Caco-2 (cell line): ENCODE results near the gene KIF6. TPM values are rescaled to one million over a fixed set of nuclear protein-coding genes. Genes with fewer than 3 reads are reported as not detected.

ENCODE experiments used
- BruUV-seq: library from RNA; stranded (reverse); fragments of 400-500 nt; replicated peaks from 2 replicates; lab custom pipeline; 2021; lab: Mats Ljungman, UMichigan
- CTCF ChIA-PET: fragments of 300-600 bp; sonication (Branson Sonifier 250); formaldehyde crosslinking; loops from one replicate; lab custom pipeline; 2022; ENCODE audit warnings: antibody characterized with exemption; lab: Charles Lee
- POLR2A ChIA-PET: fragments of 300-600 bp; sonication (Branson Sonifier 250); formaldehyde crosslinking; loops from one replicate; lab custom pipeline; 2022; ENCODE audit warnings: antibody characterized with exemption; lab: Charles Lee
- DNase-seq, 2 experiments: peaks; one replicate each; pipeline versions ENCODE4 v3.0.0 to v3.0.0-alpha.2; 2020 to 2022
- H3K27me3 ChIP-seq: replicated peaks from 2 replicates; pipeline ENCODE4 v1.6.0; 2011; ENCODE audit warnings: low read length; ENCODE audit not compliant: control insufficient read depth, insufficient read depth
- H3K36me3 ChIP-seq: 2 replicates; pipeline ENCODE4 v1.5.1; 2011; ENCODE audit warnings: low read length; ENCODE audit not compliant: control insufficient read depth, insufficient read depth
- H3K4me1 ChIP-seq: fragments of 250-450 bp; sonication (Bioruptor Pico); 2 replicates; pipeline ENCODE4 v1.5.1; 2020; ENCODE audit warnings: mild to moderate bottlenecking
- H3K4me3 ChIP-seq: 2 replicates; pipeline ENCODE4 v1.5.1; 2011; ENCODE audit warnings: low read depth, mild to moderate bottlenecking, control low read depth, low read length
- H3K9me3 ChIP-seq: fragments of 250-450 bp; sonication (Bioruptor Pico); 2 replicates; pipeline ENCODE4 v1.5.1; 2020; ENCODE audit warnings: mild to moderate bottlenecking, moderate library complexity
- H3K27ac Mint-ChIP-seq: one replicate; pipeline ENCODE4 v1.8.0; 2022; ENCODE audit warnings: mixed read lengths; ENCODE audit not compliant: unreplicated experiment
- H3K27me3 Mint-ChIP-seq: one replicate; pipeline ENCODE4 v1.8.0; 2022; ENCODE audit warnings: mixed read lengths; ENCODE audit not compliant: insufficient read depth, unreplicated experiment
- H3K36me3 Mint-ChIP-seq: one replicate; pipeline ENCODE4 v1.8.0; 2022; ENCODE audit warnings: mild to moderate bottlenecking, mixed read lengths; ENCODE audit not compliant: insufficient read depth, unreplicated experiment
- H3K4me1 Mint-ChIP-seq: one replicate; pipeline ENCODE4 v1.8.0; 2022; ENCODE audit warnings: low read depth, mixed read lengths; ENCODE audit not compliant: unreplicated experiment
- H3K4me3 Mint-ChIP-seq: one replicate; pipeline ENCODE4 v1.8.0; 2022; ENCODE audit warnings: mild to moderate bottlenecking, moderate library complexity, mixed read lengths; ENCODE audit not compliant: unreplicated experiment
- H3K9me3 Mint-ChIP-seq: one replicate; pipeline ENCODE4 v1.8.0; 2022; ENCODE audit warnings: mixed read lengths; ENCODE audit not compliant: unreplicated experiment
- CTCF ChIP-seq, 2 experiments: fragments of 200-600 bp in 1 of 2; IDR thresholded peaks; 1 replicate in 1 of 2; 2 replicates in 1 of 2; pipeline versions ENCODE4 v1.5.1 to v1.8.0; 2011 to 2022; ENCODE audit warnings: antibody characterized with exemption in 1 of 2, control low read depth in 1 of 2, inconsistent platforms in 1 of 2, low read depth in 1 of 2, low read length in 1 of 2, mild to moderate bottlenecking in 1 of 2, moderate library complexity in 1 of 2; ENCODE audit not compliant: insufficient read depth in 1 of 2, severe bottlenecking in 1 of 2, unreplicated experiment in 1 of 2
- intact Hi-C: fragments of 100-400 bp; cut with micrococcal nuclease; formaldehyde crosslinking; loops from one replicate; pipeline ENCODE4 v1.10.0; 2022; ENCODE audit not compliant: unreplicated experiment
- total RNA-seq: library from RNA; stranded (reverse); gene quantifications from 2 replicates; pipeline ENCODE4 v1.2.3, GENCODE V29; 2022

The KIF6 gene
- total RNA-seq, 1 experiment from 2014 or later, result not detected

- H3K4me3 ChIP-seq, result no peak overlapping the region
- POLR2A ChIA-PET, result no interaction called here
- Mint-ChIP-seq H3K27ac (no peak overlapping the region), H3K4me1 (peaks cover 10% of the 10 kb centered on the region), H3K36me3 (no peaks in the 10 kb centered on the region), H3K27me3 (peaks cover 18% of the 10 kb centered on the region), H3K9me3 (no peaks in the 10 kb centered on the region), H3K4me3 (no peak overlapping the region)
- H3K27me3 ChIP-seq, result no peaks in the 10 kb centered on the region
- intact Hi-C loops, result no loop called here
- no TSS peak for BruUV-seq
- H3K36me3 ChIP-seq, result no peaks in the 10 kb centered on the region
- CTCF ChIA-PET, result no interaction called here
- no peaks in the 10 kb centered on the region for H3K9me3 ChIP-seq
- H3K4me1 ChIP-seq, result 0 out of 2 replicates have a peak, but pooled peaks cover 11% of the 10 kb centered on the region
- TF ChIP-seq CTCF (IDR thresholded peaks at IDR 0.05; ENCODE audit: insufficient read depth in 1 of 2, low read depth in 1 of 2, low read length in 1 of 2, severe bottlenecking in 1 of 2, unreplicated experiment in 1 of 2), result no peak
- no peak for DNase-seq
Measured at GRCh38 chr6:39688494-39688893, 36.7 kb downstream of the KIF6 start.

- Mint-ChIP-seq H3K27me3 (peaks cover 16% of the 10 kb centered on the region), H3K27ac (no peak overlapping the region), H3K36me3 (no peaks in the 10 kb centered on the region), H3K4me1 (peaks cover 19% of the 10 kb centered on the region), H3K4me3 (no peak overlapping the region), H3K9me3 (no peaks in the 10 kb centered on the region)
- Histone ChIP-seq H3K27me3 (no peaks in the 10 kb centered on the region), H3K36me3 (no peaks in the 10 kb centered on the region), H3K9me3 (no peaks in the 10 kb centered on the region), H3K4me3 (no peak overlapping the region), H3K4me1 (peaks cover 23% of the 10 kb centered on the region)
- POLR2A ChIA-PET, result no interaction called here
- no peak for DNase-seq
- TF ChIP-seq CTCF (IDR thresholded peaks at IDR 0.05; ENCODE audit: insufficient read depth in 1 of 2, low read depth in 1 of 2, low read length in 1 of 2, severe bottlenecking in 1 of 2, unreplicated experiment in 1 of 2), result no peak
- intact Hi-C loops, result no loop called here
- no TSS peak for BruUV-seq
- CTCF ChIA-PET, result no interaction called here
Measured at GRCh38 chr6:39686976-39687375, 38.2 kb downstream of the KIF6 start.

- TF ChIP-seq CTCF (IDR thresholded peaks at IDR 0.05; ENCODE audit: insufficient read depth in 1 of 2, low read depth in 1 of 2, low read length in 1 of 2, severe bottlenecking in 1 of 2, unreplicated experiment in 1 of 2), result no peak
- Histone ChIP-seq H3K4me3 (no peak overlapping the region), H3K9me3 (no peaks in the 10 kb centered on the region), H3K36me3 (no peaks in the 10 kb centered on the region), H3K4me1 (peaks cover 23% of the 10 kb centered on the region), H3K27me3 (no peaks in the 10 kb centered on the region)
- ChIA-PET CTCF (no interaction called here), POLR2A (no interaction called here)
- no peak overlapping the region for H3K27ac Mint-ChIP-seq
- H3K4me1 Mint-ChIP-seq, result peaks cover 19% of the 10 kb centered on the region
- BruUV-seq, result no TSS peak
- no peaks in the 10 kb centered on the region for H3K9me3 Mint-ChIP-seq
- intact Hi-C loops, result no loop called here
- H3K4me3 Mint-ChIP-seq, result no peak overlapping the region
- H3K27me3 Mint-ChIP-seq, result peaks cover 10% of the 10 kb centered on the region
- H3K36me3 Mint-ChIP-seq, result no peaks in the 10 kb centered on the region
- DNase-seq, result no peak
Measured at GRCh38 chr6:39685938-39686337, 39.3 kb downstream of the KIF6 start.
